CD4-positive, CD25-positive, alpha-beta regulatory T cell (primary cell): ENCODE measurements around the gene RPS2. TPM values are rescaled to one million over a fixed set of nuclear protein-coding genes. Genes with fewer than 3 reads are reported as not detected.
A peak's percentile ranks its signal among the peaks of the same experiment; 100 is the strongest.
"Not testable (repeated sequence)": the region's sequence is repeated elsewhere in the genome, so short reads cannot be mapped to it uniquely, and the experiment has no call there.

Experiments used
- ATAC-seq, 2 donors: fragments of 150-1000 bp; cut with Tn5 transposase; one replicate each; pipeline ENCODE4 v1.10.0; 2021; ENCODE audit warnings: low read depth in 2 of 2, moderate number of reproducible peaks in 2 of 2, moderate library complexity in 1 of 2
- DNase-seq, 3 donors: peaks; one replicate each; pipeline versions ENCODE4 v3.0.0 to v3.0.0-alpha.2; 2012 to 2022; ENCODE audit warnings: mixed read lengths in 1 of 3
- H3K27ac ChIP-seq: one replicate; pipeline ENCODE4 v1.7.0; 2013; ENCODE audit warnings: mild to moderate bottlenecking, low read length; ENCODE audit not compliant: insufficient read depth, poor library complexity, severe bottlenecking
- H3K27me3 ChIP-seq: one replicate; pipeline ENCODE4 v1.7.0; 2013; ENCODE audit warnings: low read length; ENCODE audit not compliant: control insufficient read depth, insufficient read depth
- H3K36me3 ChIP-seq: one replicate; pipeline ENCODE4 v1.7.0; 2013; ENCODE audit warnings: mild to moderate bottlenecking, low read length, moderate library complexity; ENCODE audit not compliant: control insufficient read depth, insufficient read depth
- H3K4me1 ChIP-seq: 2 replicates; pipeline ENCODE4 v1.7.0; 2013; ENCODE audit warnings: mild to moderate bottlenecking, low read length; ENCODE audit not compliant: insufficient read depth, control insufficient read depth, poor library complexity, severe bottlenecking
- H3K4me3 ChIP-seq: one replicate; pipeline ENCODE4 v1.7.0; 2013; ENCODE audit warnings: low read depth, mild to moderate bottlenecking, low read length, moderate library complexity
- H3K9me3 ChIP-seq, 2 experiments: 1 replicate in 1 of 2; 2 replicates in 1 of 2; pipeline ENCODE4 v1.7.0; 2013; ENCODE audit warnings: low read length in 2 of 2, mild to moderate bottlenecking in 1 of 2, moderate library complexity in 1 of 2; ENCODE audit not compliant: control insufficient read depth in 2 of 2
- H3K27ac Mint-ChIP-seq, 3 donors: one replicate each; pipeline ENCODE4 v1.8.0; 2020 to 2022; ENCODE audit warnings: mild to moderate bottlenecking in 3 of 3, mixed read lengths in 3 of 3, moderate library complexity in 2 of 3
- H3K27me3 Mint-ChIP-seq: one replicate; pipeline ENCODE4 v1.8.0; 2022; ENCODE audit warnings: mild to moderate bottlenecking, mixed read lengths
- H3K36me3 Mint-ChIP-seq: one replicate; pipeline ENCODE4 v1.8.0; 2020; ENCODE audit warnings: mixed read lengths
- H3K4me1 Mint-ChIP-seq, 4 donors: one replicate each; pipeline ENCODE4 v1.8.0; 2020 to 2022; ENCODE audit warnings: mixed read lengths in 4 of 4, mild to moderate bottlenecking in 1 of 4
- H3K4me3 Mint-ChIP-seq, 4 donors: one replicate each; pipeline ENCODE4 v1.8.0; 2020 to 2022; ENCODE audit warnings: mild to moderate bottlenecking in 4 of 4, mixed read lengths in 4 of 4, moderate library complexity in 3 of 4
- H3K9me3 Mint-ChIP-seq, 7 donors: one replicate each; pipeline ENCODE4 v1.8.0; 2020 to 2022; ENCODE audit warnings: mixed read lengths in 7 of 7, mild to moderate bottlenecking in 3 of 7, moderate library complexity in 2 of 7
- polyA plus RNA-seq, 4 donors: library from polyadenylated mRNA; unstranded; fragments of 300-500 nt; fragmentation: Illumina TruSeq; gene quantifications; one replicate each; pipeline ENCODE4 v1.2.3, GENCODE V29; 2021
- total RNA-seq: library from RNA; stranded (reverse); gene quantifications from one replicate; pipeline ENCODE4 v1.2.3, GENCODE V29; 2022

Gene RPS2
- total and polyA plus RNA-seq, 5 donors from 2014 or later = 2,223 to 6,441 (median 4,859) TPM

- not testable (repeated sequence) for H3K4me3 ChIP-seq, H3K27ac Mint-ChIP-seq, ATAC-seq, H3K27ac ChIP-seq, H3K9me3 Mint-ChIP-seq, DNase-seq, H3K27me3 Mint-ChIP-seq, H3K36me3 Mint-ChIP-seq, H3K27me3 ChIP-seq, H3K4me3 Mint-ChIP-seq, H3K9me3 ChIP-seq
- H3K36me3 ChIP-seq = peaks cover 16% of the 10 kb centered on the region
- H3K4me1 Mint-ChIP-seq = peaks cover 11 to 36% (median 17%) of the 10 kb centered on the region in 4 donors
- peaks cover 32% of the 10 kb centered on the region for H3K4me1 ChIP-seq
These were observed 6.5 kb downstream of the RPS2 start for GRCh38 chr16:1958143-1958491.

DNA sequence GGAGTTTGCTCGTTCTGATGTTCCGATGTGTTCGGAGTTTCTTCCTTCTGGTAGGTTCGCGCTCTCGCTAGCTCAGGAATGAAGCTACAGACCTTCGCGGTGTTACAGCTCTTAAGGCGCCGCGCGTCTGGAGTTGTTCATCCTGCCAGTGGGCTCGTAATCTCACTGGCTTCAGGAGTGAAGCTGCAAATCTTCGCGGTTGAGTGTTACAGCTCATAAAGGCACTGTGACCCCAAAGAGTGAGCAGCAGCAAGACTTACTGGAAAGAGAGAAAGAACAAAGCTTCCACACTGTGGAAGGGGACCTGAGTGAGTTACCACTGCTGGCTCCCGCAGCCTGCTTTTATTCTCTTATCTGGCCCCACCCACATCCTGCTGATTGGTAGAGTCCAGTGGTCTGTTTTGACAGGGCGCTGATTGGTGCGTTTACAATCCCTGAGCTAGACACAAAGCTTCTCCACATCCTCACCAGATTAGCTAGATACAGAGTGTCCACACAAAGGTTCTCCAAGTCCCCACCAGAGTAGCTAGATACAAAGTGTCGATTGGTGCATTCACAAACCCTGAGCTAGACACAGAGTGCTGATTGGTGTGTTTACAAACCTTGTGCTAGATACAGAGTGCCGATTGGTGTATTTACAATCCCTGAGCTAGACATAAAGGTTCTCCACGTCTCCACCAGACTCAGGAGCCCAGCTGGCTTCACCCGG is 7.0 kb downstream of the RPS2 start:
- H3K4me3 Mint-ChIP-seq, H3K9me3 ChIP-seq, ATAC-seq, H3K36me3 Mint-ChIP-seq, DNase-seq, H3K27me3 ChIP-seq, H3K27ac Mint-ChIP-seq, H3K9me3 Mint-ChIP-seq, H3K4me3 ChIP-seq, H3K27me3 Mint-ChIP-seq, H3K27ac ChIP-seq: not testable (repeated sequence)
- H3K36me3 ChIP-seq = peaks cover 13% of the 10 kb centered on the region
- peaks cover 11 to 30% (median 14%) of the 10 kb centered on the region in 4 donors for H3K4me1 Mint-ChIP-seq
- peaks cover 27% of the 10 kb centered on the region for H3K4me1 ChIP-seq

- no peak overlapping the region for H3K4me3 ChIP-seq
- H3K4me1 ChIP-seq = peaks cover under 1% of the 10 kb centered on the region
- no peak for ATAC-seq
- H3K36me3 ChIP-seq = no peaks in the 10 kb centered on the region
- no peaks in the 10 kb centered on the region for H3K9me3 ChIP-seq
- H3K9me3 Mint-ChIP-seq = no peaks in the 10 kb centered on the region
- H3K27me3 ChIP-seq = no peaks in the 10 kb centered on the region
- H3K4me3 Mint-ChIP-seq = no peak overlapping the region
- H3K27ac ChIP-seq = no peak overlapping the region
- H3K27me3 Mint-ChIP-seq = no peaks in the 10 kb centered on the region
- H3K4me1 Mint-ChIP-seq = no peaks in the 10 kb centered on the region
- DNase-seq = no peak
- no peak overlapping the region for H3K27ac Mint-ChIP-seq
- H3K36me3 Mint-ChIP-seq = no peaks in the 10 kb centered on the region
These were observed 10.9 kb downstream of the RPS2 start for GRCh38 chr16:1953734-1954133.

DNA sequence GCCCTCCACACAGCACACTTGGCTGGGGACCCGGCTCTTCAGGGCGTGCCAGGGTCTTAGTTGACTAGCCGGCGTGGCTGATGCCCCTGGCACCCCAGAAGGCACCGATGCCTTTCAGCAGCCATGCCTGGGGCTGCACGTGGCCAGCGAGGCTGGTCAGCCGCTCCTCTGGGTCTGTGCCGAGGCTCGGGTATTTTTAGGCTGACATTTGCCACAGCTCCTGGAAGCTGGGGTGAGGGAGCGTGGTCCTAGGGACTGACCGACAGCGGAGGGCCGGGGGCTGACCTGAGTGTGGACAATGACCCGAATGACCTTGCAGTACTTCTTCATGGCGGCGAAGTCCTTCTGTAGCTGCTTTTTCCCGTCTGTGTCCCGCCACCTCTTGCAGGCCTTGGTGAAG is 14.1 kb downstream of the RPS2 start:
- DNase-seq (no peak), ATAC-seq (no peak)
- Histone ChIP-seq H3K4me3 (no peak overlapping the region), H3K36me3 (no peaks in the 10 kb centered on the region), H3K4me1 (no peaks in the 10 kb centered on the region), H3K9me3 (no peaks in the 10 kb centered on the region), H3K27ac (no peak overlapping the region), H3K27me3 (no peaks in the 10 kb centered on the region)
- Mint-ChIP-seq H3K4me1 (no peaks in the 10 kb centered on the region), H3K27me3 (peaks cover 5% of the 10 kb centered on the region), H3K36me3 (no peaks in the 10 kb centered on the region), H3K9me3 (no peaks in the 10 kb centered on the region), H3K4me3 (no peak overlapping the region), H3K27ac (no peak overlapping the region)

DNA sequence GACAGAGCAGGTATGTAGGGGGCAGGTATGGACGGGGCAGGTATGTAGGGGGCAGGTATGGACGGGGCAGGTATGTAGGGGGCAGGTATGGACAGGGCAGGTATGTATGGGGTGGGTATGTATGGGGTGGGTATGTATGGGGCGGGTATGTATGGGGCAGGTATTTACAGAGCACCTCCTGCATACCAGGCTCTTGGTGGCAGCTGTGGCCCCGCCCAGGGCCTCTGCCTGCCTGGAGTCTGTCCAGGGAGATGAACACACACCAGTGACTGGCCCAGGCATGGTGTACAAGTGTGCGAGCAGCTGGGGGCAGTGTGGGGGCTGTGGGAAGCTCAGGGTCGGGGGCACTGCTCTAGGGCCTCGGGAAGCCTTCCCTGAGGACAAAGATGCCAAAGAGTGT is 14.6 kb downstream of the RPS2 start:
- H3K27ac Mint-ChIP-seq = no peak overlapping the region
- H3K27me3 Mint-ChIP-seq = peaks cover 5% of the 10 kb centered on the region
- no peaks in the 10 kb centered on the region for H3K36me3 ChIP-seq
- H3K9me3 ChIP-seq = no peaks in the 10 kb centered on the region
- H3K4me3 Mint-ChIP-seq = no peak overlapping the region
- H3K4me1 ChIP-seq = no peaks in the 10 kb centered on the region
- no peak overlapping the region for H3K4me3 ChIP-seq
- ATAC-seq (no peak), DNase-seq (no peak)
- no peaks in the 10 kb centered on the region for H3K9me3 Mint-ChIP-seq
- H3K27ac ChIP-seq = no peak overlapping the region
- H3K27me3 ChIP-seq = no peaks in the 10 kb centered on the region
- no peaks in the 10 kb centered on the region for H3K4me1 Mint-ChIP-seq
- no peaks in the 10 kb centered on the region for H3K36me3 Mint-ChIP-seq

DNA sequence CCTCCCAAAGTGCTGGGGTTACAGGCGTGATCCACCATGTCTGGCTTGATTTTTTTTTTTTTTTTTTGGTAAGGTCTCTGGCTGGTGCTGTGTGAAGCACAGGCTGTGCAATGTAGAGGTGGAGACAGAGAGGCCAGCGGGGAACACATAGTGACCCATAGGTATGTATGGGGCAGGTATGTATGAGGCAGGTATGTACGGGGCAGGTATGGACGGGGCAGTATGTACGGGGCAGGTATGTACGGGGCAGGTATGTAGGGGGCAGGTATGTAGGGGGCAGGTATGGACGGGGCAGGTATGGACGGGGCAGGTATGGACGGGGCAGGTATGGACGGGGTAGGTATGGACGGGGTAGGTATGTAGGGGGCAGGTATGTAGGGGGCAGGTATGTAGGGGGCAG is 15.1 kb downstream of the RPS2 start:
- no peak for ATAC-seq
- H3K27me3 Mint-ChIP-seq = peaks cover 5% of the 10 kb centered on the region
- no peak for DNase-seq
- no peaks in the 10 kb centered on the region for H3K9me3 Mint-ChIP-seq
- H3K4me1 ChIP-seq = no peaks in the 10 kb centered on the region
- peaks cover 0 to 2% (median under 1%) of the 10 kb centered on the region in 4 donors for H3K4me1 Mint-ChIP-seq
- H3K27me3 ChIP-seq = no peaks in the 10 kb centered on the region
- no peaks in the 10 kb centered on the region for H3K36me3 Mint-ChIP-seq
- no peaks in the 10 kb centered on the region for H3K36me3 ChIP-seq
- no peak overlapping the region for H3K4me3 ChIP-seq
- no peak overlapping the region for H3K27ac Mint-ChIP-seq
- no peak overlapping the region for H3K4me3 Mint-ChIP-seq
- no peaks in the 10 kb centered on the region for H3K9me3 ChIP-seq
- no peak overlapping the region for H3K27ac ChIP-seq

GRCh38 chr16:1947369-1947670 is 17.3 kb downstream of the RPS2 start:
- H3K36me3 Mint-ChIP-seq = no peaks in the 10 kb centered on the region
- H3K27me3 ChIP-seq = no peaks in the 10 kb centered on the region
- no peak overlapping the region for H3K4me3 Mint-ChIP-seq
- peaks cover 0 to 17% (median 8%) of the 10 kb centered on the region in 4 donors for H3K4me1 Mint-ChIP-seq
- H3K36me3 ChIP-seq = no peaks in the 10 kb centered on the region
- DNase-seq (no peak), ATAC-seq (no peak)
- H3K9me3 ChIP-seq = no peaks in the 10 kb centered on the region
- H3K27ac Mint-ChIP-seq = no peak overlapping the region
- H3K4me1 ChIP-seq = peaks cover 13% of the 10 kb centered on the region
- no peaks in the 10 kb centered on the region for H3K9me3 Mint-ChIP-seq
- H3K27me3 Mint-ChIP-seq = peaks cover 5% of the 10 kb centered on the region
- no peak overlapping the region for H3K4me3 ChIP-seq
- H3K27ac ChIP-seq = no peak overlapping the region

- peaks cover 0 to 23% (median 8%) of the 10 kb centered on the region in 4 donors for H3K4me1 Mint-ChIP-seq
- DNase-seq (no peak), ATAC-seq (no peak)
- H3K36me3 ChIP-seq = no peaks in the 10 kb centered on the region
- H3K4me3 Mint-ChIP-seq = peak overlapping the region in 1 of 4 donors; percentile 28
- H3K27ac Mint-ChIP-seq = no peak overlapping the region
- H3K4me1 ChIP-seq = peaks cover 19% of the 10 kb centered on the region
- no peaks in the 10 kb centered on the region for H3K9me3 Mint-ChIP-seq
- no peak overlapping the region for H3K27ac ChIP-seq
- no peaks in the 10 kb centered on the region for H3K27me3 ChIP-seq
- H3K9me3 ChIP-seq = no peaks in the 10 kb centered on the region
- H3K27me3 Mint-ChIP-seq = peaks cover 5% of the 10 kb centered on the region
- no peaks in the 10 kb centered on the region for H3K36me3 Mint-ChIP-seq
- H3K4me3 ChIP-seq = no peak overlapping the region
These were observed 17.9 kb downstream of the RPS2 start for GRCh38 chr16:1946495-1947368.
